Lower leg skin (tissue), 3 donors: ENCODE measurements around the gene FAAH2.

ENCODE experiments used
- POLR2A ChIP-seq, 2 donors: fragments of 450-650 bp; IDR thresholded peaks; one replicate each; pipeline ENCODE4 v1.6.1; 2016 to 2017; ENCODE audit warnings: antibody characterized with exemption in 2 of 2, mild to moderate bottlenecking in 1 of 2, moderate library complexity in 1 of 2
- TF ChIP-seq, protein P1 (sequence below), 3 donors: fragments of 450-650 bp; IDR thresholded peaks; one replicate each; pipeline ENCODE4 v1.5.1; 2016; ENCODE audit warnings: antibody characterized with exemption in 3 of 3, mild to moderate bottlenecking in 3 of 3, moderate library complexity in 2 of 3

DNA sequence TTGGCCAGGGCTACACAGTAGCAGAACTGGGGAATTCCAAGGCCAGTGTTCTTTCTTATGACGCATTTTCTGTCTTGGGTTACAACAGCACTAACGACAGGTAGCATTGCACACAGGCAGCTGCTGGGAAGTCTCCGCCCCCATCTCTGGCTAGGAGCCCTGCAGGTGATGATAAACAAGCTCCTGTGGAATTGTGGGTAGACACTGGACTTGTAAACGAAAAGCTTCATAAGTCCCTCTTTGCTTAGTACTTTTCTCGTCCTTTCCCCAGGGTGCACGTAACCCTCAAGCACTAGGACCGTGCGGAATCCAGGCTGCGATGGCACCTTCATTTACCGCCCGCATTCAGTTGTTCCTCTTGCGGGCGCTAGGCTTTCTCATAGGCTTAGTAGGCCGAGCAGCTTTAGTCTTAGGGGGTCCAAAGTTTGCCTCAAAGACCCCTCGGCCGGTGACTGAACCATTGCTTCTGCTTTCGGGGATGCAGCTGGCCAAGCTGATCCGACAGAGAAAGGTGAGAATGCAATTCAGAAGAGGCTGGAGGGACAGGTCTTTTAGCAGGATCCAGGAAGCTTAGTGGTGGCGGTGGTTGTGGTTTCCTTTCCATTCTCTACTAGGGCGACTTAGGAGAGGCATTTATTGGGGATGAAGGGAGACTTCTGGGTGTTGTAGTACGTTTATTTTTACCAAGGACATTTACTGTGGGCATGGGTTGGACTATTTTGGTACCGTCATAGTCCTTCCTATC lies at the start of gene FAAH2:
- TF ChIP-seq, protein P1, sequence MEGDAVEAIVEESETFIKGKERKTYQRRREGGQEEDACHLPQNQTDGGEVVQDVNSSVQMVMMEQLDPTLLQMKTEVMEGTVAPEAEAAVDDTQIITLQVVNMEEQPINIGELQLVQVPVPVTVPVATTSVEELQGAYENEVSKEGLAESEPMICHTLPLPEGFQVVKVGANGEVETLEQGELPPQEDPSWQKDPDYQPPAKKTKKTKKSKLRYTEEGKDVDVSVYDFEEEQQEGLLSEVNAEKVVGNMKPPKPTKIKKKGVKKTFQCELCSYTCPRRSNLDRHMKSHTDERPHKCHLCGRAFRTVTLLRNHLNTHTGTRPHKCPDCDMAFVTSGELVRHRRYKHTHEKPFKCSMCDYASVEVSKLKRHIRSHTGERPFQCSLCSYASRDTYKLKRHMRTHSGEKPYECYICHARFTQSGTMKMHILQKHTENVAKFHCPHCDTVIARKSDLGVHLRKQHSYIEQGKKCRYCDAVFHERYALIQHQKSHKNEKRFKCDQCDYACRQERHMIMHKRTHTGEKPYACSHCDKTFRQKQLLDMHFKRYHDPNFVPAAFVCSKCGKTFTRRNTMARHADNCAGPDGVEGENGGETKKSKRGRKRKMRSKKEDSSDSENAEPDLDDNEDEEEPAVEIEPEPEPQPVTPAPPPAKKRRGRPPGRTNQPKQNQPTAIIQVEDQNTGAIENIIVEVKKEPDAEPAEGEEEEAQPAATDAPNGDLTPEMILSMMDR (IDR thresholded peaks at IDR 0.05), result no peak
- TF ChIP-seq POLR2A (IDR thresholded peaks at IDR 0.05), result no peak
